DMS153 treated with DMSO at 0.1 percent for 48 hours (cell line): ENCODE results near the gene MCF2L.

ENCODE experiments used
- DNase-seq: peaks from one replicate; lab custom pipeline; 2025; ENCODE audit not compliant: unreplicated experiment; lab: John Stamatoyannopoulos, UW

MCF2L gene

GRCh38 chr13:113145496-113145895 is 176.5 kb downstream of the MCF2L start:
- DNase-seq = no peak

- no peak for DNase-seq
Measured at GRCh38 chr13:113145911-113146598, 177.0 kb downstream of the MCF2L start.

- no peak for DNase-seq
Measured at GRCh38 chr13:113146750-113147149, 177.7 kb downstream of the MCF2L start.

GRCh38 chr13:113147206-113147605 is 178.2 kb downstream of the MCF2L start:
- no peak for DNase-seq

GRCh38 chr13:113148407-113148806 is 179.4 kb downstream of the MCF2L start:
- DNase-seq = no peak

GRCh38 chr13:113148940-113149503 is 180.0 kb downstream of the MCF2L start:
- DNase-seq = no peak
